Stomach (tissue), 4 donors: Measurements from ENCODE around the gene NARF.
"Not testable (repeated sequence)": the region's sequence is repeated elsewhere in the genome, so short reads cannot be mapped to it uniquely, and the experiment has no call there.

Experiments used
- CTCF ChIP-seq, 7 experiments: fragments of 450-650 bp in 4 of 7; fragments of 200-600 bp in 3 of 7; sonication (generic) in 3 of 7; IDR thresholded peaks; one replicate each; pipeline ENCODE4 v1.5.1; 2016 to 2019; ENCODE audit warnings: antibody characterized with exemption in 7 of 7, control low read depth in 2 of 7, mild to moderate bottlenecking in 1 of 7
- POLR2A ChIP-seq, 4 donors: fragments of 450-650 bp; IDR thresholded peaks; one replicate each; pipeline ENCODE4 v1.6.1; 2016; ENCODE audit warnings: antibody characterized with exemption in 4 of 4, control low read depth in 2 of 4, mild to moderate bottlenecking in 1 of 4, moderate library complexity in 1 of 4
- POLR2AphosphoS5 ChIP-seq, 3 donors: sonication (generic); formaldehyde crosslinking; IDR thresholded peaks; one replicate each; pipeline ENCODE4 v1.6.1; 2016; ENCODE audit warnings: antibody characterized with exemption in 3 of 3

GRCh38 chr17:82453151-82453550 lies 5.4 kb upstream of the NARF start:
- TF ChIP-seq POLR2A, CTCF, POLR2AphosphoS5 (IDR thresholded peaks at IDR 0.05): not testable (repeated sequence)
